Stomach (tissue), 4 donors: ENCODE results near the gene ASTN1.

Source experiments
- POLR2A ChIP-seq, 4 donors: fragments of 450-650 bp; IDR thresholded peaks; one replicate each; pipeline ENCODE4 v1.6.1; 2016; ENCODE audit warnings: antibody characterized with exemption in 4 of 4, control low read depth in 2 of 4, mild to moderate bottlenecking in 1 of 4, moderate library complexity in 1 of 4
- POLR2AphosphoS5 ChIP-seq, 3 donors: sonication (generic); formaldehyde crosslinking; IDR thresholded peaks; one replicate each; pipeline ENCODE4 v1.6.1; 2016; ENCODE audit warnings: antibody characterized with exemption in 3 of 3
- TF ChIP-seq, protein P1 (sequence below), 7 experiments: fragments of 450-650 bp in 4 of 7; fragments of 200-600 bp in 3 of 7; sonication (generic) in 3 of 7; IDR thresholded peaks; one replicate each; pipeline ENCODE4 v1.5.1; 2016 to 2019; ENCODE audit warnings: antibody characterized with exemption in 7 of 7, control low read depth in 2 of 7, mild to moderate bottlenecking in 1 of 7

DNA sequence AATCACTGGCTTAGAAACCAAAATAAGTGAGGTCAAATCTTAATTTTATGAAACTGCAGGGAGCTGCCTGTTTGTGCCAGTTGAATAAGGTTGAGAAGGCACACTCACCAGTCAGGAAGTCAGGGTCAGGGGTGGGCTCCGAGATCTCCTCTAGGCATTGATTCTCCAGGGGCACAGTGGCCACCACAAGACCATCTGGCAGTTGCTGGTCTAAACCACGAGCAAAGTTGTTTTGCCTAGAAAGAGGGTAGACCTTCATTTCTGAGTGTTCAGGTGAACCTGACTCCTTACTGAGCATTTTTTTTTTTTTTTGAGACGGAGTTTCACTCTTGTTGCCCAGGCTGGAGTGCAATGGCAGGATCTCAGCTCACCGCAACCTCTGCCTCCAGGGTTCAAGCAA, 220.7 kb downstream of the ASTN1 start:
- TF ChIP-seq, protein P1, sequence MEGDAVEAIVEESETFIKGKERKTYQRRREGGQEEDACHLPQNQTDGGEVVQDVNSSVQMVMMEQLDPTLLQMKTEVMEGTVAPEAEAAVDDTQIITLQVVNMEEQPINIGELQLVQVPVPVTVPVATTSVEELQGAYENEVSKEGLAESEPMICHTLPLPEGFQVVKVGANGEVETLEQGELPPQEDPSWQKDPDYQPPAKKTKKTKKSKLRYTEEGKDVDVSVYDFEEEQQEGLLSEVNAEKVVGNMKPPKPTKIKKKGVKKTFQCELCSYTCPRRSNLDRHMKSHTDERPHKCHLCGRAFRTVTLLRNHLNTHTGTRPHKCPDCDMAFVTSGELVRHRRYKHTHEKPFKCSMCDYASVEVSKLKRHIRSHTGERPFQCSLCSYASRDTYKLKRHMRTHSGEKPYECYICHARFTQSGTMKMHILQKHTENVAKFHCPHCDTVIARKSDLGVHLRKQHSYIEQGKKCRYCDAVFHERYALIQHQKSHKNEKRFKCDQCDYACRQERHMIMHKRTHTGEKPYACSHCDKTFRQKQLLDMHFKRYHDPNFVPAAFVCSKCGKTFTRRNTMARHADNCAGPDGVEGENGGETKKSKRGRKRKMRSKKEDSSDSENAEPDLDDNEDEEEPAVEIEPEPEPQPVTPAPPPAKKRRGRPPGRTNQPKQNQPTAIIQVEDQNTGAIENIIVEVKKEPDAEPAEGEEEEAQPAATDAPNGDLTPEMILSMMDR (IDR thresholded peaks at IDR 0.05): no peak
- TF ChIP-seq POLR2AphosphoS5 (IDR thresholded peaks at IDR 0.05) (no peak), POLR2A (IDR thresholded peaks at IDR 0.05) (no peak)
